K562 (cell line): ENCODE results near the gene UBE2E1. TPM values are rescaled to one million over a fixed set of nuclear protein-coding genes. Genes with fewer than 3 reads are reported as not detected.

Experiments used
- ARID3B ChIP-seq: fragments of 250-450 bp; sonication (Bioruptor Pico); IDR thresholded peaks from 2 replicates; pipeline ENCODE4 v1.4.0; 2020; ENCODE audit warnings: borderline replicate concordance
- BCOR ChIP-seq: fragments of 450-650 bp; IDR thresholded peaks from 2 replicates; pipeline ENCODE4 v1.6.1; 2016
- CBFA2T3 ChIP-seq: fragments of 450-650 bp; IDR thresholded peaks from 2 replicates; pipeline ENCODE4 v1.6.1; 2017
- CHD4 ChIP-seq: fragments of 200-600 bp; sonication (generic); IDR thresholded peaks from 3 replicates; pipeline ENCODE4 v1.6.1; 2012; ENCODE audit warnings: low read depth, mild to moderate bottlenecking, mixed read lengths, low read length, inconsistent platforms; ENCODE audit not compliant: insufficient read depth, insufficient replicate concordance, poor library complexity, severe bottlenecking
- DDX20 ChIP-seq: fragments of 450-650 bp; IDR thresholded peaks from 2 replicates; pipeline ENCODE4 v1.6.1; 2016; ENCODE audit warnings: missing genetic modification characterization, low read depth, mild to moderate bottlenecking, missing compliant biosample characterization, moderate library complexity
- E4F1 ChIP-seq: fragments of 250-450 bp; sonication (Bioruptor Pico); IDR thresholded peaks from 2 replicates; pipeline ENCODE4 v1.5.0; 2021; ENCODE audit warnings: mild to moderate bottlenecking, borderline replicate concordance
- KDM4B ChIP-seq, 2 experiments: fragments of 450-650 bp in 1 of 2; sonication (generic) in 1 of 2; IDR thresholded peaks; 2 replicates each; pipeline ENCODE4 v1.6.1; 2016 to 2017; ENCODE audit warnings: borderline replicate concordance in 2 of 2, antibody characterized with exemption in 1 of 2, low read depth in 1 of 2, mild to moderate bottlenecking in 1 of 2
- MAFK ChIP-seq: IDR thresholded peaks from 2 replicates; pipeline ENCODE4 v1.6.1; 2011; ENCODE audit warnings: low read length, improper control_type of control experiment
- MLLT1 ChIP-seq, 2 experiments: fragments of 450-650 bp; IDR thresholded peaks; 2 replicates each; pipeline ENCODE4 v1.6.1; 2016
- RERE ChIP-seq: sonication (generic); formaldehyde crosslinking; IDR thresholded peaks from 2 replicates; pipeline ENCODE4 v1.8.0; 2023; ENCODE audit warnings: missing genetic modification reagents, mild to moderate bottlenecking, borderline replicate concordance
- TRIM28 ChIP-seq: fragments of 450-650 bp; IDR thresholded peaks from 2 replicates; pipeline ENCODE4 v1.6.1; 2017
- ZNF280A ChIP-seq: fragments of 450-650 bp; IDR thresholded peaks from 2 replicates; pipeline ENCODE4 v1.6.1; 2018; ENCODE audit warnings: mild to moderate bottlenecking, low read depth; ENCODE audit not compliant: partially characterized antibody
- ZNF436 ChIP-seq: fragments of 250-450, 450-650 bp; sonication (Bioruptor Pico); formaldehyde crosslinking; IDR thresholded peaks from 2 replicates; pipeline ENCODE4 v1.7.0; 2020; ENCODE audit warnings: mild to moderate bottlenecking
- ZNF668 ChIP-seq: fragments of 250-450 bp; sonication (Bioruptor Pico); IDR thresholded peaks from 2 replicates; pipeline ENCODE4 v1.8.0; 2022; ENCODE audit warnings: mild to moderate bottlenecking, inconsistent platforms
- ZNF717 ChIP-seq: fragments of 250-450 bp; sonication (Bioruptor Pico); IDR thresholded peaks from 2 replicates; pipeline ENCODE4 v1.5.0; 2021
- polyA plus RNA-seq, 8 experiments: library from polyadenylated mRNA; depleted of rRNA in 4 of 8; stranded (reverse) in 5 of 8; unstranded in 3 of 8; fragments of >200 nt; fragmentation: Nextera tagmentation in 2 of 8; fragmentation: Illumina TruSeq in 1 of 8; extraction: Ambion mirVana in 2 of 8; extraction: Trizol in 1 of 8; gene quantifications; 2 replicates each; pipeline versions ENCODE4 v1.2.1 to v1.2.3, GENCODE V29; 2011 to 2014; ENCODE audit warnings: inconsistent platforms in 1 of 8, missing spikeins in 1 of 8
- total RNA-seq, 7 experiments: library from RNA; depleted of rRNA in 6 of 7; stranded (reverse); fragments of >200 nt in 6 of 7; fragmentation: Illumina TruSeq in 2 of 7; extraction: Trizol in 2 of 7; gene quantifications; 2 replicates each; pipeline versions ENCODE4 v1.2.1 to v1.2.3, GENCODE V29; 2011 to 2021; ENCODE audit warnings: low replicate concordance in 1 of 7

The UBE2E1 gene
- total and polyA plus RNA-seq, 9 of the 15 experiments (the other 6 are each of a cell fraction or from before 2014, with no cell fraction given), result 54.4 to 294 (median 165) TPM

GRCh38 chr3:23915537-23916108, 109.9 kb downstream of the UBE2E1 start (continued):
- TF ChIP-seq ZNF280A (peak; percentile 39), TRIM28 (no peak), ZNF668 (no peak), KDM4B (IDR thresholded peaks at IDR 0.05; ENCODE audit: borderline replicate concordance in 2 of 2, low read depth in 1 of 2) (no peak), MLLT1 (IDR thresholded peaks at IDR 0.05) (peak; percentile 57 to 68; a peak in 2 of 4 replicates), CHD4 (no peak), BCOR (peak; percentile 68), CBFA2T3 (no peak), ZNF717 (CRISPR knock-in tag) (no peak), DDX20 (tag) (no peak), ZNF436 (no peak), RERE (no peak), MAFK (0 out of 2 replicates have a peak, but pooled peaks have one; percentile 21), E4F1 (CRISPR knock-in tag) (no peak), ARID3B (no peak)
